ENCODE data around the gene RNASEH2C.

Gene RNASEH2C

DNA sequence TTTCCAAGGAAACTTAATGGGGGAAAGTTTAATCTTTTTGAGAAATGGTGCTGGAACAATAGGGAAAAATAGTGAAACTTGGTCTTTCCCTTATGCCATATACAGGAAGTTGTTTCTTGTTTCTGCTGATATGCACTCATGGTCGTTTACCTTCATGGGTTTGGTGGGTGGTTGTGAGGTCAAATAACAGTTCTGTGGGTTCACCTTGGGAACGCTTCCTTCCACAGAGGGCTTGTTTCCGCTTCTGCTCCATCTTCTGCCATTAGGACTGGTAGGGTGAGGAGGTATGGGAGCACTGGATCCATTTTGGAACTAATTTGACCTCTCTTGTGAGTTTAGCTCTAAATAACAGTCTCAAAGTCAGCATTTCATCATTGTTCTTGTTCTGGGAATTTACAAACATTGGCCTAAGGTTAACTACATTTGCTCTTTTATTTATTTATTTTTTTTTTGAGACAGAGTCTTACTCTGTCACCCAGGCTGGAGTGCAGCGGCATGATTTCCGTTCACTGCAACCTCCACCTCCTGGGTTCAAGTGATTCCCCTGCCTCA, 40.3 kb downstream of the RNASEH2C start:
- DNase-seq = no peak

DNA sequence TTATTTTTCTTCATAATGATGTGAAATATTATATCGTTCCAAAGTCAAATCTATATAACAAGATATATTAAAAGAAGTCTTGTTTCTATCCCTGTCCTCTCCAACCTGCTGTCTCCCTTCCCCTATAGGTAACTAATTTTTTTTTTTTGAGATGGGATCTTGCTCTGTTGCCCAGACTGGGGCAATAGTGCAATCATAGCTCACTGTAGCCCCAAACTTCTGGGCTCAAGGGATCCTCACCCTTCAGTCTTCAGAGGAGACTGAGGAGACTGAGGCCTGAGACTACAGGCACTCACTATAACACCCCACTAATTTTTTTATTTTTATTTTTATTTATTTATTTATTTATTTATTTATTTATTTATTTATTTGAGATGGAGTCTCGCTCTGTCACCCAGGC, 47.6 kb downstream of the RNASEH2C start:
- DNase-seq = no peak

GRCh38 chr11:65672180-65672860, 48.3 kb downstream of the RNASEH2C start:
- no peak for DNase-seq

Data from activated CD4-positive, CD25-positive, alpha-beta regulatory T cell treated with anti-CD3 and anti-CD28 coated beads, Interleukin-2, amount 50 U/mL, for 72 hours (primary cell).